Renal cortex interstitium (tissue), 11 donors: ENCODE measurements around the gene UNC5A. TPM values are rescaled to one million over a fixed set of nuclear protein-coding genes. Genes with fewer than 3 reads are reported as not detected.
"Not testable (repeated sequence)": the region's sequence is repeated elsewhere in the genome, so short reads cannot be mapped to it uniquely, and the experiment has no call there.

Experiments used
- DNase-seq, 11 donors: peaks; one replicate each; pipeline ENCODE4 v3.0.0-alpha.2; 2013; ENCODE audit warnings: low read depth in 9 of 11, low spot score in 4 of 11; ENCODE audit errors: extremely low read depth in 1 of 11
- polyA plus RNA-seq, 3 donors: library from polyadenylated mRNA; unstranded; fragments of 120-200 nt; gene quantifications; one replicate each; pipeline ENCODE4 v1.2.1, GENCODE V29; 2013; ENCODE audit not compliant: insufficient read length in 3 of 3

Gene UNC5A
- polyA plus RNA-seq, 3 donors = 0.09 to 0.42 (median 0.19) TPM

DNA sequence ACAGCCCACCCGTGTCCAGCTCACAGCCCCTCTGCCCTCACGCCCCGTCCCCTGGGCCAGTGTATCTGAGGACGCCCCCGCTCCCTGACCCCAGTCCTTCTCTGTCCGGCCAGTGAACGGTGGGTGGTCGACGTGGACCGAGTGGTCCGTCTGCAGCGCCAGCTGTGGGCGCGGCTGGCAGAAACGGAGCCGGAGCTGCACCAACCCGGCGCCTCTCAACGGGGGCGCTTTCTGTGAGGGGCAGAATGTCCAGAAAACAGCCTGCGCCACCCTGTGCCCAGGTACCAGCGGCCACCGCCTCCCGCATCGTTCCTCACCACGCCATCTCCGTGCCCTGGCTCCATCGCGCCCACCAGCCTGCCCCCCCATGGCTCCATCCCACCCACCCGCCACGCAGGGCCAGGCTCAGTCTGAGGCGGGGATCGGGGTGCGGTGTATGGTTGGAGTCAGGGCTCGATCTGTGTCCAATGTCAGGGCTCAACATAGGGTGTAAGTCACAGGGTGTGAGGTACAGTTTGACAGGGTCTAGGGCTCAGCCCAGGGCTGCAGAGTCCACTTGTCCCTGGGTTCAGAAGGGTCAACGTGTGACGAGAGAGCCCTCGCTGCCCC is 59.2 kb downstream of the UNC5A start:
- DNase-seq = no peak

DNA sequence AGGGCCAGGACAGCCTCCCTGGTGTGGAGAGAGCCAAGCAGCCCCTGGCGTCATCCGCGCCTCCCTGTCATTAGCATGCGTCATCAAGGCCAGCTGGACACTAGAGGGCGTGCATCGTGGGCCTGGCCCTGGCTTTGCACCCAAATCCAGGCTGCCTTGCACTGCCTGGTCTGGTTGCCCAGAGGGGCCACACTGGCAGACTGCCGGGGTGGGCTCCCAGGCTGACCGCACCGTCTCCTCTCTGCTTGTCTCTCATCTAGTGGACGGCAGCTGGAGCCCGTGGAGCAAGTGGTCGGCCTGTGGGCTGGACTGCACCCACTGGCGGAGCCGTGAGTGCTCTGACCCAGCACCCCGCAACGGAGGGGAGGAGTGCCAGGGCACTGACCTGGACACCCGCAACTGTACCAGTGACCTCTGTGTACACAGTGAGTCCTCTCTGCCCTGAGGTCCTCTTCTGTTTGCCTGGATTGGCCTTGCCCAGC is 59.8 kb downstream of the UNC5A start:
- no peak for DNase-seq

DNA sequence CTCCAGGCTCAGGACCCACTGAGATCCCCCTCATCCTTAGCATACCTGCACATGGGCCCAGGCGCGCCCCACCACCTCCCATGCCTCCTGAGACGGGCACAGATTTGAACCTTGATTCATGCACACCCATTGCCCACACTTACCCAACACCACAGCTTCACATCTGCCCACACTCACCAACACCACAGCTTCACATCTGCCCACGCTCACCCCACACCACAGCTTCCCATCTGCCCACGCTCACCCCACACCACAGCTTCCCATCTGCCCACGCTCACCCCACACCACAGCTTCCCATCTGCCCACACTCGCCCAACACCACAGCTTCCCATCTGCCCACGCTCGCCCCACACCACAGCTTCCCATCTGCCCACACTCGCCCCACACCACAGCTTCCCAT is 60.3 kb downstream of the UNC5A start:
- DNase-seq = not testable (repeated sequence)

DNA sequence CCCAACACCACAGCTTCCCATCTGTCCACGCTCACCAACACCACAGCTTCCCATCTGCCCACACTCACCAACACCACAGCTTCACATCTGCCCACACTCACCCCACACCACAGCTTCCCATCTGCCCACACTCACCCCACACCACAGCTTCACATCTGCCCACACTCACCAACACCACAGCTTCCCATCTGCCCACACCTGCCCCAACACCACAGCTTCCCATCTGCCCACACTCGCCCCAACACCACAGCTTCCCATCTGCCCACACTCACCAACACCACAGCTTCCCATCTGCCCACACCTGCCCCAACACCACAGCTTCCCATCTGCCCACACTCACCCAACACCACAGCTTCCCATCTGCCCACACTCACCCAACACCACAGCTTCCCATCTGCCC is 62.2 kb downstream of the UNC5A start:
- DNase-seq = not testable (repeated sequence)

DNA sequence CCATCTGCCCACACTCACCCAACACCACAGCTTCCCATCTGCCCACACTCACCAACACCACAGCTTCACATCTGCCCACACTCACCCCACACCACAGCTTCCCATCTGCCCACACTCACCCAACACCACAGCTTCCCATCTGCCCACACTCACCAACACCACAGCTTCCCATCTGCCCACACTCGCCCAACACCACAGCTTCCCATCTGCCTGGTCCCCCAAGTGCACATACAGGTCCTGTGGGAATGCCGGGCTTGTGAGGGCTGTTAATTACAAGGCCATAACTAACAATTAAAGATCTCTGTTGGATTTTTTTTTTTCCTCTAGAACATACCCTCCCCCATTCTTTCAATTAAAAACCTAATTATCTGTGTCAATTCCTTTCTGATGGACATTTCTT is 62.7 kb downstream of the UNC5A start:
- not testable (repeated sequence) for DNase-seq

DNA sequence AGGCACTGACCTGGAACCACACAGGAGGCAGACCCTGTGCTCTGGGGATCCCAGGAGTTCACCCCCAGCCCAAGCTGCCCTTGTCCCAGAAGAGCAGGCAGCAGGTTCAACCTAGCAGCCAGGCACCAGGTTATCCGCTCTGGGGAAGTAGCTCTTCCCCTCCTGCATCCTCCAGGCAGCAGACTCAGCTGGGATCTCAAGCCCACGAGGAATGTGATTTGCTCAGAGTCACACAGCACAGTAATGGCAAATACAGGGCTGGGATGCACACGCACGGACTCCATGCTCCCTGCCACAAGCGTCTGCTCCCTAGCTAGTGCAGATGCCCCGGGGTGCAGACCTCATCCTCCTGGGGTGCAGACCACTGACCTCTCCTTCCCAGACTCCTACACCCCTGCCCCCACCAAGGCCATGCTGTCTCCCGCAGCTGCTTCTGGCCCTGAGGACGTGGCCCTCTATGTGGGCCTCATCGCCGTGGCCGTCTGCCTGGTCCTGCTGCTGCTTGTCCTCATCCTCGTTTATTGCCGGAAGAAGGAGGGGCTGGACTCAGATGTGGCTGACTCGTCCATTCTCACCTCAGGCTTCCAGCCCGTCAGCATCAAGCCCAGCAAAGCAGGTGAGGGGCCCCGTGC is 63.3 kb downstream of the UNC5A start:
- peak in 1 of 11 donors; percentile 23 for DNase-seq

DNA sequence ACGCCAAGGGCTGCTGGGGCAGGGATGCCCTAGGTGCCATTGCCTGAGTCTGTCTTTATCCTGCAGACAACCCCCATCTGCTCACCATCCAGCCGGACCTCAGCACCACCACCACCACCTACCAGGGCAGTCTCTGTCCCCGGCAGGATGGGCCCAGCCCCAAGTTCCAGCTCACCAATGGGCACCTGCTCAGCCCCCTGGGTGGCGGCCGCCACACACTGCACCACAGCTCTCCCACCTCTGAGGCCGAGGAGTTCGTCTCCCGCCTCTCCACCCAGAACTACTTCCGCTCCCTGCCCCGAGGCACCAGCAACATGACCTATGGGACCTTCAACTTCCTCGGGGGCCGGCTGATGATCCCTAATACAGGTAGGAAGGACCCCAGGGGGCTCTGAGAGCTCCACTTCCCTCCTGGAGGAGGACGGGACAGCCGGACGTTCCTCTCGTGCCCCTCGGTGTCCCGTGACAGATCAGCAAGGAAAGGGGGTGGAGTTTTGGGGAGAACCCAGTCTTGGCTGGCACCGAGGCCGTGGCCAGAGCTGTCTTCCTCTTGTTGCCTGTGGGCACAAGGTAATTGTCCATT is 63.9 kb downstream of the UNC5A start:
- no peak for DNase-seq

DNA sequence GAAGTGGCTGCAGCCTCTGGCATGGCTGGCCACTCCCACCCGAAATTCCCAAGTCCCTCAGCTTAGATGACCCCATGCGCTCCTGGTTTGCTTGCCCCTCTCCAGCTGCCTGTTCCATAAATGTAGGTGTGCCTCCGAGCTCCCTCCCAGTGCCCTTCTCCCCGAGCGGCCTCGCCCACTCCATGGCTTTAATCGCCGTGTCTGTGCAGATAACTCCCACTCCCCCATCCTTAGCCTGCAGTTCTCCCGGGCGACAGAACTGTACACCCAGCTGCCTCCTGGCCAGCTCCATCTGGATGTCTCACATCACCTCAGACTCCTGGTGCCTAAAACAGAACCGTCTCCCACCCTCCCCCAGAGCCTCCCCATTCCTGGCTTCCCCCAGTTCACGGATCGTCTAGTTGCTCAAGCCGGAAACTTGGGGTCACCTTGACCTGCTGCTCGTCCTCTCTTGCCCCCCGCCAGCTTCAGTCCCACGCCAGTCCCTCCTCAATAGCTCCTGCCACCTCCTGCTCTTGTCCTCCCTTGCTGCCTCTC is 64.7 kb downstream of the UNC5A start:
- no peak for DNase-seq

DNA sequence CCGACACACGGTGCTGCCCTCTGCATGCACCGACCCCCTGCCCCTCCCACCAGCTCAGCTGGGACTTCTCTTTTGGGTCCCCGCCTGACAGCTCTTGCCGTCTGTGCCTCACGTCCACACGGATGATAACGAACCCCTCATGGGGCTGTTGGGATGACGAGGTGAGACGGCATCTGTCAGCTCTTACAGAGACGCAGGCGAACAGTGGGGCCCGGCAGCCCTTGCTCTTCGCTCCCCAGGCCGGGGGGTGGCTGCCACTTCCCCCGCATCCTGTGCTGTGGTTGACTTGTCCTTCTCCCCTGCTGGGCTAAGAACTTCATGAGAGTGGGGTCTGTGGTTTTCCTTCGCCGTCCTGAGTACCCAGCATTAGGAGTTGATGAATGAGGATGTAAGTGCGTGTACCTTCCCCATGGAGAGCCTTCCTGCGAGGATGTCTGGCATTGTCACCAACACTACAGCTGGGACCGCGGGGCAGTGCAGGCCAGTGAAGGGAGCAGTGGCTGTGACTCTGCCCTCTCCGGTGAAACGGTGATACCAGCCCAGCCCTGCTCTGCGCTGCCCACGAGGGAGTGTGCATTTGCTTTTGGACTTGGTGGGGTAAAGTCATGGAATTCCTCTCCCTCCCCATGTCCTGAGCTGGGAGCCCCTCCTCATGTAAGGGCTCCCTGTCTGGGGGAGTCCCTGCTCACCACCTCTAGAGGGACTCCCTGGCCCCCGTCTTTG is 65.6 kb downstream of the UNC5A start:
- DNase-seq = no peak

DNA sequence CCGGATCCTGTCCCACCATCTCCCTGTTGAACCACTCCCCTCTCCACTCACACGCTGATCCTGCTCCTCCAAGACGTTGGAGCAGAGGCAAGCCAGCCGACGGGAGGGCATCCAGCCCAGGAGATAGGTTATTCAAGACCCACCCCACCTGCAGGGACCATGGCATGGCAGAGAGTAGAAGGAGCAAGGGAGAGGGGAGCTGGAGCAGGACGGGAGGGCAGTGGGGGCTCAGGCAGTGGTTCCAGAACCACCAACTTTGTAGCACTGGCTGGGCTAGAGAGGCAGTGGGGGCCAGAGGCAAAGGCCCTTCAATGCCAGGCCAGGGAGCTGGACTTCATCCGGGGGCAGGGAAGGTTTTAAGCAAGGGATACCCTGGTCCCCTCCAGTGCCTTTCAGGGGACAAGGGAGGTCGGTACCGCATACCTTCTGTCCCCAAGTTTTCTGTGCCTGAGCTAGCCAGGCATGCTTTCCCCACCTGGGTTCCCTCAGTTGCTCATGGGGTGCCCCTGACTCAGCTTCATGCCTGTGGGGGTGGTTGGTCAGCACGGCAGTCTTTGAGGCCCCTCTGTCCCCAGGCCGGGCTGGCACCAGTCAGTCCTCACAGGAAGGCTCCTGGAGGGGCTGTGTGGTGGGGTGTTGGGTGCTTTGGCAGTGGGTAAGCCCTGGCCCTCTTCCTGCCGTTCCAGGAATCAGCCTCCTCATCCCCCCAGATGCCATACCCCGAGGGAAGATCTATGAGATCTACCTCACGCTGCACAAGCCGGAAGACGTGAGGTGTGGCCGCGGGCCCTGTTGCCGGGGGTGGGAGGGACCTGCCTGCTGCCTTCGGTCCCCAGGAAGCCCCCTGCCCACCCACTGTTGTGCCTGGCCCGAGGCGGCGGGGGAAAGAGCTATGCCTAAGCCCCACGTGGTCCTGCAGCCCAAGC is 66.4 kb downstream of the UNC5A start:
- no peak for DNase-seq

DNA sequence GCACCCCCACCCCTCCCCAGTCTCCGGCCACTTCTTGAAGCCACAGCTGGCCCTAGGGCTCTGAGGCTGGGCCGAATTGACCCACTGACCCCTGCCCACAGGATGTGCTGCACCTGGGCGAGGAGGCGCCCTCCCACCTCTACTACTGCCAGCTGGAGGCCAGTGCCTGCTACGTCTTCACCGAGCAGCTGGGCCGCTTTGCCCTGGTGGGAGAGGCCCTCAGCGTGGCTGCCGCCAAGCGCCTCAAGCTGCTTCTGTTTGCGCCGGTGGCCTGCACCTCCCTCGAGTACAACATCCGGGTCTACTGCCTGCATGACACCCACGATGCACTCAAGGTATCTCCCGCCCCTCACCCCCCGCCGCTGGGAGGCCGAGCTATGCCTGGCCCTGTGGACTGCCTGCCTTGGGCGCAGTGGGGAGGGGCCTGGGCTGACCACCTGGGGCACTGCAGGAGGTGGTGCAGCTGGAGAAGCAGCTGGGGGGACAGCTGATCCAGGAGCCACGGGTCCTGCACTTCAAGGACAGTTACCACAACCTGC is 67.5 kb downstream of the UNC5A start:
- no peak for DNase-seq

DNA sequence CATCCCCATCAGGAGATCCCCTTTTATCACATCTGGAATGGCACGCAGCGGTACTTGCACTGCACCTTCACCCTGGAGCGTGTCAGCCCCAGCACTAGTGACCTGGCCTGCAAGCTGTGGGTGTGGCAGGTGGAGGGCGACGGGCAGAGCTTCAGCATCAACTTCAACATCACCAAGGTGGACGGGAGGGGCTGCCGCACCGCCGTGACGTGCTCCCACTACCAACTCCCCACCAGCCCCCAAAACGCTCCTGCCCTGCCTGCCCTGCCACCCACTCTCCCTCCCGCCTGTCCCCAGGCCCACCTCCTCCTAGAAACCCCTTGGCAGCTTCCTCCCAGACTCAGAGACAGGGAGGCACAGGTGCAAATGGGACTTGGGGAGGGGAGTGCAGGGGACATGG is 68.1 kb downstream of the UNC5A start:
- DNase-seq = no peak

DNA sequence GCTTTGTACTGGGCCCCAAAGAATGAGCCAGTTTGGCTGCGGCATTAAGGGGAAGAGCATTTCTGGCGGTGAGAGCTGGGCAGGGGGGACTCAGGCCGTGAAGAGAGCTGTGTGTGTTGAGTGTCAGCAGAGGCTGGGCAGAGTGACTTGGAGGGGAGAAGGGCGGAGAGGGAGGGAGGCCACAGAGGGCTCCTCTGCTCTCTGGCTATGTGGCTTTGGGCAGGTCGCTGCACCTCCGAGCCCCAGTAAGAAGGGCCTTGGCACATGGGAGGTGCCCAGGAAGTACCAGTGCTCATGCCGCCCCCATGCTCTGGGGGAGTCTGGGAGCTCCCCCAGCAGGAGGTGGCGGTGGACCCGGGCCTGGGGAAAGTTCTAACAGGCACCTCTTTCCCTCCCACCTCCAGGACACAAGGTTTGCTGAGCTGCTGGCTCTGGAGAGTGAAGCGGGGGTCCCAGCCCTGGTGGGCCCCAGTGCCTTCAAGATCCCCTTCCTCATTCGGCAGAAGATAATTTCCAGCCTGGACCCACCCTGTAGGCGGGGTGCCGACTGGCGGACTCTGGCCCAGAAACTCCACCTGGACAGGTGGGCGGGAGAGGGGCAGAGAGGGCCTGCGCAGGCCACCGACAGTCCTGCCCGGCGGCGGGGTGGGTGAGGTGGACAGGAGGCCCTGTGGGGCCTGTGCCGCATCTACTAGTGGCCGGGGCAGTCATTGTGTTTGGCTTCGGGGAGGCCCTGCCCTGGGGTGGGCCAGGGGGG is 68.7 kb downstream of the UNC5A start:
- no peak for DNase-seq

DNA sequence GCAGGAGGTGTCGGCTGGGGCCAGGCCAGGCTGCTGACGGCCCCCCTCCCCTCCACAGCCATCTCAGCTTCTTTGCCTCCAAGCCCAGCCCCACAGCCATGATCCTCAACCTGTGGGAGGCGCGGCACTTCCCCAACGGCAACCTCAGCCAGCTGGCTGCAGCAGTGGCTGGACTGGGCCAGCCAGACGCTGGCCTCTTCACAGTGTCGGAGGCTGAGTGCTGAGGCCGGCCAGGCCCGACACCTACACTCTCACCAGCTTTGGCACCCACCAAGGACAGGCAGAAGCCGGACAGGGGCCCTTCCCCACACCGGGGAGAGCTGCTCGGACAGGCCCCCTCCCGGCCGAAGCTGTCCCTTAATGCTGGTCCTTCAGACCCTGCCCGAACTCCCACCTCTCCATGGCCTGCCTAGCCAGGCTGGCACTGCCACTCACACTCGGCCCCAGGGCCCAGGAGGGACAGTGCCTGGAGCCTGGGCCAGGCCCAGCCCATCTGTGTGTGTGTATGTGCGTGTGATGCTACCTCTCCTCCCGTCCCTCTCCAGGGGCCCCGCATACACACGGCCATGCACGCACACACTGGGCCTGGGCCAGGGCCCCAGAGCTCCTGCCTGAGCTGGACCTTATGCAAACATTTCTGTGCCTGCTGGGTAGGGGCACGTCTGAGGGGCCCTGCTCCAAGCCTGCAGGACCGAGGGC is 69.5 kb downstream of the UNC5A start:
- no peak for DNase-seq

DNA sequence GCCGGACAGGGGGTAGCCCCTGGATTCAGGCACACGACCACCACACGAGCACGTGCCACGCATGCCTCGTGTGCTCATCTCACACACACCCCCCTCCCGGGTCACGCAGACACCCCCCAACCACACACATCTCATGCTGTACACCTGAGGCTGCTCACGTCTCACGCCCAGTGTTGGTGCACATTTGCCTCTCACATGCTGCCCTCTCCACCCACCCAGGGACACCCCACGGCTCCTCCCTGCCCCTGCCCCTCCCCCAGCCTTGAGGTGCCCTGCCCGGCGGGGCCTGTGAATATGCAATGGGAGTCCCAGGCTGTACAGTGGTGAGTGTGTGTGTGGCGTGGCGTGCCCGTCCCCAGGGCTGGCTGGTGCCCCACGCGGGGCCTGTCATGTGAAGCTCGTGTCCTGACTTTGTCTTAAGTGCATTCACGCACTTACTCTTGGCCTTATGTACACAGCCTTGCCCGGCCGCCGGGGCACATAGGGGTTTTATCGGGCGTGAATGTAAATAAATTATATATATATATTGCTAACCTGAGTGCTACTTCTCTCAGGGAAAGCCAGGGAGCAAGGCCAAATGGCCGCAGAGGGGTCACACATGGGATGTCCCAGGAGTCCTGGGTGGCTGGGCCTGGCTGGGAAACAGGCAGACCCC is 70.1 kb downstream of the UNC5A start:
- no peak for DNase-seq

DNA sequence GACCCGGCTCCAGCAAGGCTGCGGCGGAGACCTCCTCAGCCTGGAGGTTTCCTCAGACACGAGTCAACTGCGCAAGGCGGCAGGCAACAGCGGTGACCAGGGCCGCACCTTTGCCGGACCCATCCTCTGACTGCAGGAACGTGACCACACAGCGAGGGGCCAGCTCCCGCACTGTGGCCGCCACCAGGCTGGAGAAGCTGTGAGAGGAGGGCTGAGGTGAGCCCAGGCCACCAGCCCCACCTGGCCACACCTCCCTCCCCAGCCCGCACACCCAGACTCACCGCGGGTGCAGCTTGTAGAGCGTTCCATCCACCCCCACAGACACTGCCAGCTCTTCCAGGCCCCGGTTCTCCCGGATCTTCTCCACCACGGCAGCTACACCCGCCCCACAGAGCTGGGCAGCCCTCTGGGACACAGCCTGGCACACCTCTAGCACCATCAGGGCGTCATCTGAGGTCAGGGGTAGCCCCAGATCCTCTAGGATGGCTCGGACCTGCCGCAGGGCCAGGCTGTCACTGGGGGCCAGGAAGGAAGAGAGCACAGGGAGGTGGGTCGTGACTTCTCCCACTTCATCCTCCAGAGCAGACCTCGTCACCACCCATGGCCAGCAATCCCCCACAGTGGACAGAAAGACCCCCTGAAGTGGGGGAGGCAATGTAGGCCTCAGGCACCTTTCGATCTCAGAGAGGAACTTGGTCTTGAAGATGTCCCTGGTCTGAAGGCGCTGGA is 70.8 kb downstream of the UNC5A start:
- no peak for DNase-seq
